B cell (primary cell): ENCODE measurements around the gene PTGIR. TPM values are rescaled to one million over a fixed set of nuclear protein-coding genes. Genes with fewer than 3 reads are reported as not detected.

Experiments used
- ATAC-seq: fragments of 200-7000 bp; cut with Tn5 transposase; one replicate; pipeline ENCODE4 v1.10.0; 2021; ENCODE audit warnings: low read depth, mild to moderate bottlenecking, moderate number of reproducible peaks, moderate library complexity
- CTCF ChIA-PET: fragments of 350-600 bp; sonication (Branson Sonifier 250); formaldehyde crosslinking; loops from one replicate; lab custom pipeline; 2021; ENCODE audit warnings: antibody characterized with exemption, inconsistent platforms; lab: Charles Lee
- POLR2A ChIA-PET: fragments of 350-600 bp; sonication (Branson Sonifier 250); formaldehyde crosslinking; loops from one replicate; lab custom pipeline; 2021; ENCODE audit warnings: antibody characterized with exemption; lab: Charles Lee
- DNase-seq: peaks from one replicate; pipeline ENCODE4 v3.0.0; 2013
- H2AFZ ChIP-seq: 2 replicates; pipeline ENCODE4 v1.6.1; 2012; ENCODE audit warnings: mild to moderate bottlenecking, low read depth, low read length; ENCODE audit not compliant: insufficient read depth, poor library complexity, severe bottlenecking
- H3K27ac ChIP-seq, 2 donors: 1 replicate in 1 of 2; 2 replicates in 1 of 2; pipeline ENCODE4 v1.5.1; 2012 to 2013; ENCODE audit warnings: low read length in 2 of 2, mild to moderate bottlenecking in 2 of 2, moderate library complexity in 1 of 2
- H3K27me3 ChIP-seq, 4 experiments: fragments of 200-600 bp in 1 of 4; sonication (generic) in 1 of 4; replicated peaks in 1 of 4; 1 replicate in 2 of 4; 2 replicates in 2 of 4; pipeline versions ENCODE4 v1.6.1 to v1.7.0; 2013 to 2016; ENCODE audit warnings: low read length in 3 of 4, mild to moderate bottlenecking in 2 of 4, mixed read lengths in 1 of 4, moderate library complexity in 1 of 4; ENCODE audit not compliant: insufficient read depth in 4 of 4, control insufficient read depth in 3 of 4; ENCODE audit errors: control extremely low read depth in 1 of 4
- H3K36me3 ChIP-seq, 2 experiments: replicated peaks in 1 of 2; 1 replicate in 1 of 2; 2 replicates in 1 of 2; pipeline versions ENCODE4 v1.6.1 to v1.7.1; 2013; ENCODE audit warnings: low read length in 1 of 2; ENCODE audit not compliant: insufficient read depth in 2 of 2, control insufficient read depth in 1 of 2; ENCODE audit errors: control extremely low read depth in 1 of 2, extremely low read depth in 1 of 2
- H3K4me1 ChIP-seq, 2 donors: fragments of 200-600 bp in 1 of 2; sonication (generic) in 1 of 2; 1 replicate in 1 of 2; 2 replicates in 1 of 2; pipeline versions ENCODE4 v1.5.1 to v1.6.1; 2013 to 2017; ENCODE audit warnings: low read length in 2 of 2; ENCODE audit not compliant: control insufficient read depth in 2 of 2, insufficient read depth in 2 of 2
- H3K4me2 ChIP-seq: replicated peaks from 2 replicates; pipeline ENCODE3; 2012; ENCODE audit warnings: mild to moderate bottlenecking, low read depth, low read length; ENCODE audit not compliant: poor library complexity, severe bottlenecking
- H3K4me3 ChIP-seq, 5 experiments: fragments of 200-600 bp in 1 of 5; sonication (generic) in 1 of 5; 1 replicate in 3 of 5; 2 replicates in 2 of 5; pipeline versions ENCODE4 v1.5.1 to v1.7.0; 2011 to 2016; ENCODE audit warnings: low read length in 4 of 5, mild to moderate bottlenecking in 4 of 5, low read depth in 2 of 5, control low read depth in 1 of 5, moderate library complexity in 1 of 5; ENCODE audit not compliant: insufficient read depth in 1 of 5; ENCODE audit errors: control extremely low read depth in 1 of 5, extremely low read depth in 1 of 5
- H3K79me2 ChIP-seq: fragments of 200-600 bp; sonication (generic); one replicate; pipeline ENCODE4 v1.6.0; 2016; ENCODE audit warnings: low read length; ENCODE audit not compliant: control insufficient read depth, insufficient read depth
- H3K9ac ChIP-seq: fragments of 200-600 bp; sonication (generic); 2 replicates; pipeline ENCODE4 v1.6.1; 2017; ENCODE audit warnings: mild to moderate bottlenecking, low read length, moderate library complexity
- H3K9me3 ChIP-seq, 3 donors: one replicate each; pipeline versions ENCODE4 v1.6.1 to v1.7.1; 2013; ENCODE audit warnings: low read length in 2 of 3; ENCODE audit not compliant: control insufficient read depth in 2 of 3, insufficient read depth in 1 of 3; ENCODE audit errors: control extremely low read depth in 1 of 3
- H4K20me1 ChIP-seq: 2 replicates; pipeline ENCODE4 v1.6.0; 2012; ENCODE audit warnings: mild to moderate bottlenecking, low read length; ENCODE audit not compliant: insufficient read depth, control insufficient read depth, poor library complexity, severe bottlenecking
- H3K27ac Mint-ChIP-seq: one replicate; pipeline ENCODE4 v1.8.0; 2021; ENCODE audit warnings: mixed read lengths
- H3K27me3 Mint-ChIP-seq: one replicate; pipeline ENCODE4 v1.8.0; 2021; ENCODE audit warnings: mixed read lengths
- H3K4me1 Mint-ChIP-seq: one replicate; pipeline ENCODE4 v1.8.0; 2021; ENCODE audit warnings: mixed read lengths
- H3K4me3 Mint-ChIP-seq: one replicate; pipeline ENCODE4 v1.8.0; 2021; ENCODE audit warnings: mixed read lengths
- H3K9me3 Mint-ChIP-seq: one replicate; pipeline ENCODE4 v1.8.0; 2022; ENCODE audit warnings: mixed read lengths; ENCODE audit not compliant: insufficient read depth
- CTCF ChIP-seq: fragments of 200-600 bp; IDR thresholded peaks from one replicate; pipeline ENCODE4 v1.8.0; 2022; ENCODE audit warnings: antibody characterized with exemption, mild to moderate bottlenecking
- EZH2 ChIP-seq: IDR thresholded peaks from 2 replicates; pipeline ENCODE4 v1.6.1; 2012; ENCODE audit warnings: borderline replicate concordance, low read depth, mild to moderate bottlenecking, moderate library complexity, low read length; ENCODE audit not compliant: insufficient read depth, poor library complexity, severe bottlenecking
- WGBS: methylation state at CpG from one replicate; pipeline ENCODE4 v1.1.5; 2013; ENCODE audit warnings: missing lambda C conversion rate; ENCODE audit not compliant: insufficient coverage; 5-methylcytosine and 5-hydroxymethylcytosine counted together
- intact Hi-C: fragments of 100-400 bp; cut with micrococcal nuclease; formaldehyde crosslinking; loops from one replicate; pipeline ENCODE4 v1.10.0; 2022
- polyA plus RNA-seq: library from polyadenylated mRNA; depleted of rRNA; stranded (reverse); fragments of >200 nt; gene quantifications from 2 replicates; pipeline ENCODE4 v1.2.3, GENCODE V29; 2012
- total RNA-seq, 2 donors: library from RNA; stranded (reverse); fragments of 120-200 nt in 1 of 2; gene quantifications; 1 replicate in 1 of 2; 2 replicates in 1 of 2; pipeline versions ENCODE4 v1.2.3 to v1.2.4, GENCODE V29; 2013 to 2022

PTGIR gene
- total and polyA plus RNA-seq, 2 donors (not counting 1 experiment from before 2014, with no cell fraction given) = 1.9 to 2.1 TPM

DNA sequence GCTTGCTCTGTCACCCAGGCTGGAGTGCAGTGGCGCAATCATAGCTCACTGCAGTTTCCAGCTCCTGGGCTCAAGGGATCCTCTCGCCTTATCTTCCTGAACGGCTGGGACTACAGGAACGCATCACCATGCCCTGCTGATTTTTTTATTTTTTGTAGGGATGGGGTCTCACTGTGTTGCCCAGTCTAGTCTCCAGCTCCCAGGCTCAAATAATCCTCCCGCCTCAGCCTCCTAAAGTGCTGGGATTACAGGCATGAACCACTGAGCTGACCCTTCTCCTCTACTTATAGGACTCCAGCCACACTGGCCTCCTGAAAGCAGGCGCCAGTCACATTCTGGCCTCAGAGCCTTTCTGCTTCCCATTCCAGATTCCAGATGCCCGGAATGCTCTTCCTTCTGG is 25.6 kb upstream of the PTGIR start:
- POLR2A ChIA-PET = no interaction called here
- Mint-ChIP-seq H3K27ac (no peak overlapping the region), H3K4me1 (peaks cover 8% of the 10 kb centered on the region), H3K4me3 (no peak overlapping the region), H3K27me3 (peaks cover 59% of the 10 kb centered on the region), H3K9me3 (no peaks in the 10 kb centered on the region)
- Histone ChIP-seq H3K27ac (no peak overlapping the region), H3K4me1 (peaks cover 8 to 9% of the 10 kb centered on the region in 2 donors), H3K4me3 (no peak overlapping the region), H3K79me2 (no peaks in the 10 kb centered on the region), H3K4me2 (no peak overlapping the region), H4K20me1 (no peaks in the 10 kb centered on the region), H3K27me3 (peaks cover 0 to 58% (median 24%) of the 10 kb centered on the region in 4 experiments), H2AFZ (no peak overlapping the region), H3K9ac (no peak overlapping the region), H3K9me3 (peaks cover 0 to 26% (median 14%) of the 10 kb centered on the region in 3 donors), H3K36me3 (no peaks in the 10 kb centered on the region)
- 98% methylated on average over 4 of the region's 7 CpGs for WGBS
- intact Hi-C loops = no loop called here
- no peak for ATAC-seq
- no peak for DNase-seq
- CTCF ChIA-PET = no interaction called here
- TF ChIP-seq CTCF = no peak
- TF ChIP-seq EZH2 = no peak

- TF ChIP-seq CTCF = no peak
- TF ChIP-seq EZH2 = no peak
- Mint-ChIP-seq H3K27me3 (peaks cover 57% of the 10 kb centered on the region), H3K4me1 (peaks cover 8% of the 10 kb centered on the region), H3K4me3 (no peak overlapping the region), H3K27ac (no peak overlapping the region), H3K9me3 (no peaks in the 10 kb centered on the region)
- no peaks in the 10 kb centered on the region for H3K36me3 ChIP-seq
- intact Hi-C loops = no loop called here
- ATAC-seq (no peak), DNase-seq (no peak)
- H3K27me3 ChIP-seq = peaks cover 0 to 61% (median 24%) of the 10 kb centered on the region in 4 experiments
- CTCF ChIA-PET = no interaction called here
- no peak overlapping the region for H3K27ac ChIP-seq
- H3K79me2 ChIP-seq = no peaks in the 10 kb centered on the region
- no peak overlapping the region for H3K4me2 ChIP-seq
- H2AFZ ChIP-seq = no peak overlapping the region
- H3K4me3 ChIP-seq = no peak overlapping the region
- no peaks in the 10 kb centered on the region for H4K20me1 ChIP-seq
- POLR2A ChIA-PET = no interaction called here
- 29% methylated on average over 144 of the region's 144 CpGs for WGBS
- H3K9me3 ChIP-seq = peaks cover 0 to 26% (median 14%) of the 10 kb centered on the region in 3 donors
- peaks cover 6 to 8% of the 10 kb centered on the region in 2 donors for H3K4me1 ChIP-seq
- no peak overlapping the region for H3K9ac ChIP-seq
Observed at GRCh38 chr19:46648961-46649960, 24.4 kb upstream of the PTGIR start.
